Keratinocyte (primary cell): Measurements from ENCODE around the gene DYNLT1. TPM values are rescaled to one million over a fixed set of nuclear protein-coding genes. Genes with fewer than 3 reads are reported as not detected.

ENCODE experiments used
- DNase-seq: peaks from one replicate; pipeline ENCODE4 v3.0.0-alpha.2; 2011; ENCODE audit warnings: low read depth, missing footprints, low spot score
- FAIRE-seq: peaks from 2 replicates; lab custom pipeline; 2011; peaks lifted over from hg19 to GRCh38; lab: Jason Lieb, UNC
- H2AFZ ChIP-seq: 2 replicates; pipeline ENCODE4 v1.6.0; 2012; ENCODE audit warnings: low read length, control low read depth, inconsistent platforms; ENCODE audit not compliant: control insufficient read depth
- H3K27ac ChIP-seq: 2 replicates; pipeline ENCODE4 v1.5.1; 2011; ENCODE audit warnings: low read length; ENCODE audit not compliant: control insufficient read depth, insufficient read depth
- H3K27me3 ChIP-seq: 3 replicates; pipeline ENCODE4 v1.6.0; 2011; ENCODE audit warnings: low read length; ENCODE audit not compliant: control insufficient read depth, insufficient read depth; ENCODE audit errors: extremely low read depth
- H3K36me3 ChIP-seq, 2 experiments: 2 replicates in 1 of 2; 3 replicates in 1 of 2; pipeline ENCODE4 v1.5.1; 2011; ENCODE audit warnings: low read length in 2 of 2, mild to moderate bottlenecking in 1 of 2; ENCODE audit not compliant: control insufficient read depth in 2 of 2, insufficient read depth in 2 of 2; ENCODE audit errors: extremely low read depth in 1 of 2
- H3K4me1 ChIP-seq: 3 replicates; pipeline ENCODE4 v1.5.1; 2011; ENCODE audit warnings: low read length; ENCODE audit not compliant: control insufficient read depth, insufficient read depth; ENCODE audit errors: extremely low read depth
- H3K4me2 ChIP-seq: 3 replicates; pipeline ENCODE4 v1.6.0; 2011; ENCODE audit warnings: low read depth, low read length; ENCODE audit not compliant: control insufficient read depth, insufficient read depth; ENCODE audit errors: extremely low read depth
- H3K4me3 ChIP-seq, 3 experiments: fragments of 200-600 bp in 1 of 3; sonication (generic) in 1 of 3; 2 replicates in 2 of 3; 3 replicates in 1 of 3; pipeline ENCODE4 v1.5.1; 2011 to 2016; ENCODE audit warnings: low read length in 3 of 3, mild to moderate bottlenecking in 3 of 3, control low read depth in 2 of 3, inconsistent platforms in 1 of 3, low read depth in 1 of 3, mixed read lengths in 1 of 3, mixed run types in 1 of 3, moderate library complexity in 1 of 3; ENCODE audit not compliant: control insufficient read depth in 2 of 3, insufficient read depth in 2 of 3; ENCODE audit errors: extremely low read depth in 1 of 3
- H3K79me2 ChIP-seq: 2 replicates; pipeline ENCODE4 v1.6.0; 2012; ENCODE audit warnings: low read length; ENCODE audit not compliant: control insufficient read depth, insufficient read depth
- H3K9ac ChIP-seq: 3 replicates; pipeline ENCODE4 v1.6.0; 2011; ENCODE audit warnings: low read length; ENCODE audit not compliant: control insufficient read depth, insufficient read depth; ENCODE audit errors: extremely low read depth
- H3K9me1 ChIP-seq: 3 replicates; pipeline ENCODE4 v1.6.0; 2011; ENCODE audit warnings: low read length; ENCODE audit not compliant: control insufficient read depth, insufficient read depth; ENCODE audit errors: extremely low read depth
- H3K9me3 ChIP-seq: 2 replicates; pipeline ENCODE4 v1.5.1; 2012; ENCODE audit warnings: low read depth, low read length; ENCODE audit not compliant: control insufficient read depth
- H4K20me1 ChIP-seq: 3 replicates; pipeline ENCODE4 v1.6.0; 2011; ENCODE audit warnings: low read length; ENCODE audit not compliant: control insufficient read depth, insufficient read depth; ENCODE audit errors: extremely low read depth
- CTCF ChIP-seq, 3 experiments: IDR thresholded peaks in 1 of 3; conservative IDR thresholded peaks in 1 of 3; optimal IDR thresholded peaks in 1 of 3; 2 replicates in 2 of 3; 3 replicates in 1 of 3; pipeline versions ENCODE3 to v1.5.1; 2011; ENCODE audit warnings: low read length in 3 of 3, mild to moderate bottlenecking in 3 of 3, moderate library complexity in 2 of 3, control low read depth in 1 of 3, inconsistent platforms in 1 of 3; ENCODE audit not compliant: insufficient read depth in 2 of 3; ENCODE audit errors: extremely low read depth in 1 of 3
- EZH2 ChIP-seq: IDR thresholded peaks from one replicate; pipeline ENCODE4 v1.6.1; 2012; ENCODE audit warnings: inconsistent platforms, mild to moderate bottlenecking, low read length, moderate library complexity
- dilution Hi-C: fragments of 300-500 bp; cut with MboI; formaldehyde crosslinking; loops from one replicate; pipeline ENCODE4 v1.7.0; 2020; ENCODE audit warnings: low sequenced_read_pairs; ENCODE audit not compliant: extremely low pct_ligation_motif_present
- polyA plus RNA-seq, 5 experiments: library from polyadenylated mRNA; depleted of rRNA in 3 of 5; stranded (reverse) in 3 of 5; stranded (forward) in 1 of 5; unstranded in 1 of 5; fragments of >200 nt; gene quantifications; 1 replicate in 1 of 5; 2 replicates in 3 of 5; 3 replicates in 1 of 5; pipeline versions ENCODE4 v1.2.1 to v1.2.3, GENCODE V29; 2011 to 2012; ENCODE audit warnings: missing spikeins in 2 of 5, low read depth in 1 of 5, low replicate concordance in 1 of 5

The DYNLT1 gene
- polyA plus RNA-seq, 1 donor (not counting 4 experiments of a cell fraction or from before 2014, with no cell fraction given): 354 TPM

DNA sequence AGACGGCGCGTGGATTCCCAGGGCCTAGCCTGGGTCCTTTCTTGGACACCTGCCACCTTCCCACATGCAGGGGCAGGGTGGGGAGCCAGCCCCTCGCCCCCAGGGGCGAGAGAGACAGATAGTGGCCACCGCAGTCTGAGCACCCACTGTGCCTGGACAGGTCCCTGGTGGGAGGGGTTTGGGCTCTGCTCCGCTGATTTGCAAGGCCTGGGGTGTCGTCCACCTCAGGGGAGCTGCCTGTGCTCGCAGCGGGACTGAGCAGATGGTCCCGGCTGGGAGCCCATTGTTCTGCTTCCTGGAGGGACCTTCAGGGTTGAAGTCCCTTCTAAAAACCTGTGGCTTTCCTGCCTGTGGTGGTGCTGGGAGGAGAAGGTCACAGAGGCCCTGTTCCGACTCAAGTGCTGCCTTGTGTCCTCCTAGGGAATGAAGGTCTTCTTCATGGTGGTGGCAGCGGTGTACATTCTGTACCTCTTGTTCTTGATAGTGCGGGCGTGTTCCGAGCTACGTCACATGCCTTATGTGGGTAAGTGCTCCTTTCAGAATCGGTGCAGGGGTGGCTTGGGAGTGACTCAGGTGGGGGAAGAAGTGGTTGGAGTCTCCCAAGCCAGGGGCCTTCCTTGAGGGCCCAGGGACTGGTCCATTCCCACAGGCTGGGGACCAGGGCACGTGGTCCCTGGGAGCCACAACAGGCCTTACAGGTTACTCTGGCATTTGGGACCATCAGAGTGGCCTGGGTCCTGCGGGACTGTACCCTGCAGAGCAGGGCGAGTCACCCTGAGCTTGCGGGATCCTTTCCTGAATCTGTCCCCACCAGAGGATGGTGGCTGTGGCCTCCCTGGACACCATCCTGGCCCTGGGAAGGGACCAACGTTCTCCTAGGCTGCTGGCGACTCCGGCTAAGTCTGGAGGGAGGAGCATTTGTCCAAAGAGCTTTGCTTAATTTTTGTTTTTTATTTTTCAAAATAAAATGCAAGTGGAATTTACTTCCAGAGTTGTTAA lies 19.6 kb downstream of the DYNLT1 start:
- dilution Hi-C loops: no loop called here
- peaks cover 2% of the 10 kb centered on the region for H3K79me2 ChIP-seq

GRCh38 chr6:158622545-158623190 lies 21.9 kb downstream of the DYNLT1 start:
- dilution Hi-C loops: no loop called here
- Histone ChIP-seq H3K9me3 (no peaks in the 10 kb centered on the region), H3K27ac (no peak overlapping the region), H3K9me1 (no peaks in the 10 kb centered on the region), H3K36me3 (peaks cover 28 to 33% of the 10 kb centered on the region in 2 experiments), H2AFZ (no peak overlapping the region), H3K4me1 (no peaks in the 10 kb centered on the region), H3K27me3 (no peaks in the 10 kb centered on the region), H4K20me1 (no peaks in the 10 kb centered on the region), H3K4me2 (no peak overlapping the region), H3K79me2 (peaks cover 2% of the 10 kb centered on the region), H3K9ac (no peak overlapping the region), H3K4me3 (no peak overlapping the region)
- no peak for TF ChIP-seq EZH2
- TF ChIP-seq CTCF (optimal IDR thresholded peaks at IDR 0.05 in 1 of 3, IDR thresholded peaks at IDR 0.05 in 1 of 3, conservative IDR thresholded peaks at IDR 0.05 in 1 of 3; ENCODE audit: extremely low read depth in 1 of 3, insufficient read depth in 2 of 3, low read length in 3 of 3): no peak
- DNase-seq (no peak), FAIRE-seq (no peak)

More for the DNA sequence above, 19.6 kb downstream of the DYNLT1 start:
- Histone ChIP-seq H3K4me1 (no peaks in the 10 kb centered on the region), H3K27me3 (no peaks in the 10 kb centered on the region), H3K9ac (no peak overlapping the region), H3K4me3 (no peak overlapping the region), H3K9me1 (no peaks in the 10 kb centered on the region), H3K36me3 (peaks cover 37 to 38% of the 10 kb centered on the region in 2 experiments), H3K27ac (no peak overlapping the region), H4K20me1 (no peaks in the 10 kb centered on the region), H3K4me2 (no peak overlapping the region), H2AFZ (no peak overlapping the region), H3K9me3 (no peaks in the 10 kb centered on the region)
- FAIRE-seq: no peak
- no peak for DNase-seq
- TF ChIP-seq CTCF (optimal IDR thresholded peaks at IDR 0.05 in 1 of 3, IDR thresholded peaks at IDR 0.05 in 1 of 3, conservative IDR thresholded peaks at IDR 0.05 in 1 of 3; ENCODE audit: extremely low read depth in 1 of 3, insufficient read depth in 2 of 3, low read length in 3 of 3): no peak
- no peak for TF ChIP-seq EZH2
